Activated CD8-positive, alpha-beta memory T cell treated with anti-CD3 and anti-CD28 coated beads, Interleukin-2, amount 50 U/mL, for 24 hours (primary cell): Measurements from ENCODE around the gene FMNL2.

Source experiments
- DNase-seq: peaks from one replicate; pipeline ENCODE4 v3.0.0-alpha.2; 2020; ENCODE audit errors: extremely low read depth

FMNL2 gene

GRCh38 chr2:152339556-152340286 lies 4.7 kb downstream of the FMNL2 start:
- no peak for DNase-seq

GRCh38 chr2:152342259-152343046 lies 7.5 kb downstream of the FMNL2 start:
- no peak for DNase-seq

- DNase-seq: no peak
These were observed 8.5 kb downstream of the FMNL2 start for GRCh38 chr2:152343426-152343825.

- DNase-seq: no peak
These were observed 9.7 kb downstream of the FMNL2 start for GRCh38 chr2:152344579-152345195.

- DNase-seq: no peak
These were observed 12.1 kb downstream of the FMNL2 start for GRCh38 chr2:152347076-152347475.

- DNase-seq: no peak
These were observed 13.4 kb downstream of the FMNL2 start for GRCh38 chr2:152348388-152348787.

- no peak for DNase-seq
These were observed 14.4 kb downstream of the FMNL2 start for GRCh38 chr2:152349416-152349815.

- DNase-seq: no peak
These were observed 15.2 kb downstream of the FMNL2 start for GRCh38 chr2:152350155-152350679.

GRCh38 chr2:152352616-152353015 lies 17.6 kb downstream of the FMNL2 start:
- no peak for DNase-seq

- DNase-seq: no peak
These were observed 18.4 kb downstream of the FMNL2 start for GRCh38 chr2:152353364-152353763.

- no peak for DNase-seq
These were observed 19.2 kb downstream of the FMNL2 start for GRCh38 chr2:152354069-152354755.

GRCh38 chr2:152354909-152355308 lies 19.9 kb downstream of the FMNL2 start:
- DNase-seq: no peak

- no peak for DNase-seq
These were observed 20.4 kb downstream of the FMNL2 start for GRCh38 chr2:152355409-152355831.

GRCh38 chr2:152359573-152360363 lies 24.8 kb downstream of the FMNL2 start:
- no peak for DNase-seq

- DNase-seq: no peak
These were observed 29.0 kb downstream of the FMNL2 start for GRCh38 chr2:152363936-152364335.

GRCh38 chr2:152367547-152368390 lies 32.8 kb downstream of the FMNL2 start:
- no peak for DNase-seq

GRCh38 chr2:152369176-152369860 lies 34.3 kb downstream of the FMNL2 start:
- DNase-seq: no peak

- DNase-seq: no peak
These were observed 35.8 kb downstream of the FMNL2 start for GRCh38 chr2:152370783-152371182.

GRCh38 chr2:152372438-152372984 lies 37.5 kb downstream of the FMNL2 start:
- DNase-seq: no peak
